ENCODE results near the gene ZFYVE9. TPM values are rescaled to one million over a fixed set of nuclear protein-coding genes. Genes with fewer than 3 reads are reported as not detected.

Gene ZFYVE9
- total and polyA plus RNA-seq, 2 of the 4 experiments (the other 2 are of a cell fraction), result 8.3 to 28.7 TPM

GRCh38 chr1:52240592-52241210, 98.8 kb downstream of the ZFYVE9 start:
- H3K9me1 ChIP-seq (ENCODE audit: insufficient read depth, low read length), result peaks cover 4% of the 10 kb centered on the region; the same call in 1 of the 2 replicates
- H2BK15ac ChIP-seq (ENCODE audit: low read depth, low read length), result no peak overlapping the region
- no peak overlapping the region for H4K91ac ChIP-seq (ENCODE audit: insufficient read depth, low read depth, low read length)
- no peak for TF ChIP-seq CEBPB (IDR thresholded peaks at IDR 0.05; ENCODE audit: low read depth, low read length)
- in situ Hi-C loops (cut with MboI; ENCODE audit: low sequenced_read_pairs), result no loop called here
- H3K36me3 ChIP-seq (ENCODE audit: control insufficient read depth, insufficient read depth, low read length), result no peaks in the 10 kb centered on the region
- no peaks in the 10 kb centered on the region for H3K27me3 ChIP-seq (ENCODE audit: control insufficient read depth, insufficient read depth, low read length)
- peaks cover 13 to 15% of the 10 kb centered on the region in 2 experiments for H3K79me1 ChIP-seq (ENCODE audit: low read depth in 1 of 2, low read length in 2 of 2)
- no peak overlapping the region for H3K14ac ChIP-seq (replicated peaks; ENCODE audit: low read depth, low read length)
- no peak overlapping the region for H3K18ac ChIP-seq (ENCODE audit: low read depth, low read length)
- no peak overlapping the region for H3K4ac ChIP-seq (ENCODE audit: low read depth, low read length)
- H2BK20ac ChIP-seq (ENCODE audit: low read depth, low read length), result no peak overlapping the region
- no peak overlapping the region for H3K56ac ChIP-seq (ENCODE audit: extremely low read depth, insufficient read depth, low read length)
- H3K4me1 ChIP-seq (ENCODE audit: control insufficient read depth, insufficient read depth, low read length), result peaks cover 12% of the 10 kb centered on the region
- H2BK5ac ChIP-seq (ENCODE audit: low read depth, low read length, poor library complexity, severe bottlenecking), result no peak overlapping the region
- no peak for ATAC-seq (ENCODE audit: low read depth)
- H4K20me1 ChIP-seq (ENCODE audit: insufficient read depth, low read length), result peaks cover 9% of the 10 kb centered on the region; the same call in 1 of the 2 replicates
- no peak overlapping the region for H2AK9ac ChIP-seq (replicated peaks; ENCODE audit: low read depth, low read length, poor library complexity)
- no peak overlapping the region for H3K4me2 ChIP-seq (ENCODE audit: low read depth, low read length)
- no peak overlapping the region for H2BK120ac ChIP-seq (ENCODE audit: low read depth, low read length)
- H3K23ac ChIP-seq (ENCODE audit: low read depth, low read length), result no peak overlapping the region
- no peak overlapping the region for H3K9ac ChIP-seq (ENCODE audit: low read depth, low read length)
- dilution Hi-C loops (cut with HindIII; ENCODE audit: low sequenced_read_pairs, unreplicated experiment), result no loop called here
- H2AFZ ChIP-seq (replicated peaks; ENCODE audit: low read length, poor library complexity), result no peak overlapping the region
- ChIA-PET POLR2A (ENCODE audit: unreplicated experiment) (no interaction called here), CTCF (no interaction called here)
- no peak overlapping the region for H4K5ac ChIP-seq (ENCODE audit: low read depth, low read length)
- intact Hi-C loops (cut with micrococcal nuclease), result no loop called here
- H3K27ac ChIP-seq (ENCODE audit: insufficient read depth, low read length), result no peak overlapping the region
- no peaks in the 10 kb centered on the region for H3K9me3 ChIP-seq (ENCODE audit: control insufficient read depth, insufficient read depth, low read length)
- no TSS peak for BruUV-seq (replicated peaks)
- no peak overlapping the region for H2AK5ac ChIP-seq (ENCODE audit: low read depth, low read length)
- WGBS, 2 experiments (ENCODE audit: extremely low coverage in 2 of 2, insufficient read length in 1 of 2), result no CpG with 5 or more reads among the region's 4 CpGs
- no peak for DNase-seq
- no peak overlapping the region for H4K8ac ChIP-seq (ENCODE audit: low read depth in 2 of 2, low read length in 2 of 2)
- no peak overlapping the region for H3K4me3 ChIP-seq (ENCODE audit: insufficient read depth, low read depth, low read length)

All from IMR-90 (cell line).